HepG2 (cell line): ENCODE measurements around the gene ZNHIT1. TPM values are rescaled to one million over a fixed set of nuclear protein-coding genes. Genes with fewer than 3 reads are reported as not detected.

Experiments
- ATAC-seq: fragments of 200-7000 bp; cut with Tn5 transposase; 3 replicates; pipeline ENCODE4 v1.9.1; 2020; ENCODE audit warnings: mild to moderate bottlenecking, moderate library complexity
- BruUV-seq: library from RNA; stranded (reverse); fragments of 400-500 nt; replicated peaks from 2 replicates; lab custom pipeline; 2021; lab: Mats Ljungman, UMichigan
- CTCF ChIA-PET: fragments of 300-600 bp; formaldehyde crosslinking; extraction: SDS; loops from one replicate; lab custom pipeline; 2021; ENCODE audit warnings: low total read pairs, inconsistent platforms, low intra/inter-chr PET ratio; lab: Yijun Ruan, JAX
- POLR2A ChIA-PET: fragments of 350-600 bp; sonication (Branson Sonifier 250); formaldehyde crosslinking; loops from one replicate; lab custom pipeline; 2020; ENCODE audit warnings: antibody characterized with exemption, inconsistent platforms; lab: Yijun Ruan, JAX
- DNase-seq: peaks from one replicate; pipeline ENCODE4 v3.0.0-alpha.2; 2015; ENCODE audit warnings: low spot score
- FAIRE-seq: peaks from 3 replicates; lab custom pipeline; 2011; peaks lifted over from hg19 to GRCh38; lab: Jason Lieb, UNC
- H2AFZ ChIP-seq: one replicate; pipeline ENCODE4 v1.6.1; 2011; ENCODE audit warnings: low read length, inconsistent platforms
- H3K27ac ChIP-seq: fragments of 300-600 bp; 3 replicates; pipeline ENCODE4 v1.8.0; 2011; ENCODE audit warnings: mixed run types, mild to moderate bottlenecking, mixed read lengths, low read length, inconsistent platforms; ENCODE audit not compliant: insufficient read depth; ENCODE audit errors: extremely low read length
- H3K27me3 ChIP-seq, 2 experiments: fragments of 200-600 bp in 1 of 2; 2 replicates in 1 of 2; 3 replicates in 1 of 2; pipeline versions ENCODE4 v1.6.0 to v1.8.0; 2011; ENCODE audit warnings: low read length in 2 of 2, mild to moderate bottlenecking in 2 of 2, moderate library complexity in 2 of 2, inconsistent platforms in 1 of 2; ENCODE audit not compliant: insufficient read depth in 2 of 2, control insufficient read depth in 1 of 2
- H3K36me3 ChIP-seq, 2 experiments: fragments of 200-600 bp in 1 of 2; replicated peaks in 1 of 2; 2 replicates in 1 of 2; 3 replicates in 1 of 2; pipeline versions ENCODE4 v1.5.1 to v1.8.0; 2011; ENCODE audit warnings: low read length in 2 of 2, inconsistent platforms in 1 of 2; ENCODE audit not compliant: insufficient read depth in 2 of 2, control insufficient read depth in 1 of 2
- H3K4me1 ChIP-seq: 2 replicates; pipeline ENCODE4 v1.5.1; 2012; ENCODE audit warnings: low read length, inconsistent platforms; ENCODE audit not compliant: insufficient read depth
- H3K4me2 ChIP-seq: 2 replicates; pipeline ENCODE4 v1.6.0; 2011; ENCODE audit warnings: low read depth, low read length, inconsistent platforms
- H3K4me3 ChIP-seq, 3 experiments: fragments of 200-600 bp in 1 of 3; sonication (generic), shearing (Covaris generic) in 1 of 3; replicated peaks in 1 of 3; 2 replicates each; pipeline ENCODE4 v1.5.1; 2011 to 2016; ENCODE audit warnings: low read length in 3 of 3, inconsistent platforms in 2 of 3, low read depth in 2 of 3, mild to moderate bottlenecking in 2 of 3, control low read depth in 1 of 3, mixed read lengths in 1 of 3; ENCODE audit not compliant: insufficient read depth in 1 of 3
- H3K79me2 ChIP-seq: one replicate; pipeline ENCODE4 v1.6.1; 2011; ENCODE audit warnings: low read length, inconsistent platforms; ENCODE audit not compliant: insufficient read depth
- H3K9ac ChIP-seq: 2 replicates; pipeline ENCODE4 v1.6.0; 2011; ENCODE audit warnings: mild to moderate bottlenecking, low read depth, low read length, inconsistent platforms; ENCODE audit not compliant: insufficient read depth
- H3K9me3 ChIP-seq: 2 replicates; pipeline ENCODE4 v1.5.1; 2012; ENCODE audit warnings: mild to moderate bottlenecking, low read length
- H4K20me1 ChIP-seq: 2 replicates; pipeline ENCODE4 v1.6.0; 2011; ENCODE audit warnings: inconsistent platforms, mild to moderate bottlenecking, low read length, moderate library complexity; ENCODE audit not compliant: insufficient read depth
- CBX1 ChIP-seq: IDR thresholded peaks from one replicate; pipeline ENCODE4 v1.6.1; 2016; ENCODE audit warnings: antibody characterized with exemption, low read depth
- EEA1 ChIP-seq: sonication (generic); formaldehyde crosslinking; IDR thresholded peaks from 2 replicates; pipeline ENCODE4 v1.5.1; 2020; ENCODE audit warnings: mild to moderate bottlenecking, missing genetic modification reagents, borderline replicate concordance
- NKX3-1 ChIP-seq: sonication (generic); formaldehyde crosslinking; IDR thresholded peaks from 2 replicates; pipeline ENCODE4 v1.5.0; 2020; ENCODE audit warnings: missing genetic modification reagents
- ZBTB42 ChIP-seq: sonication (generic); formaldehyde crosslinking; IDR thresholded peaks from 2 replicates; pipeline ENCODE4 v1.5.0; 2020; ENCODE audit warnings: mild to moderate bottlenecking, missing genetic modification reagents
- ZNF205 ChIP-seq: IDR thresholded peaks from 2 replicates; pipeline ENCODE4 v1.6.1; 2018; ENCODE audit warnings: missing biosample characterization, missing genetic modification reagents
- ZNF652 ChIP-seq: IDR thresholded peaks from 2 replicates; pipeline ENCODE4 v1.6.1; 2016; ENCODE audit warnings: low read depth, borderline replicate concordance
- ZNF781 ChIP-seq: sonication (generic); formaldehyde crosslinking; IDR thresholded peaks from 2 replicates; pipeline ENCODE4 v1.5.1; 2020; ENCODE audit warnings: borderline replicate concordance, mild to moderate bottlenecking, missing genetic modification reagents; ENCODE audit errors: not compliant biosample characterization
- WGBS: methylation state at CpG from one replicate; pipeline ENCODE4 v1.1.6; 2017; ENCODE audit warnings: low lambda C conversion rate; 5-methylcytosine and 5-hydroxymethylcytosine counted together
- in situ Hi-C: cut with HindIII; loops from 2 replicates; pipeline ENCODE4 v1.10.0; 2017; ENCODE audit warnings: low pct_unique_long_range_greater_than_20kb; ENCODE audit not compliant: extremely low pct_ligation_motif_present
- intact Hi-C: fragments of 100-400 bp; cut with micrococcal nuclease; formaldehyde crosslinking; loops from one replicate; pipeline ENCODE4 v1.10.0; 2022; ENCODE audit not compliant: unreplicated experiment
- polyA plus RNA-seq, 8 experiments: library from polyadenylated mRNA; depleted of rRNA in 3 of 8; stranded (reverse) in 7 of 8; unstranded in 1 of 8; fragments of >200 nt; fragmentation: Illumina TruSeq in 4 of 8; extraction: Trizol in 4 of 8; gene quantifications; 2 replicates each; pipeline versions ENCODE4 v1.2.1 to v1.2.3, GENCODE V29; 2011 to 2016; ENCODE audit warnings: low read depth in 4 of 8, missing spikeins in 1 of 8, mixed read lengths in 1 of 8; ENCODE audit not compliant: insufficient read depth in 1 of 8
- total RNA-seq, 5 experiments: library from RNA; depleted of rRNA; stranded (reverse); fragments of >200 nt; fragmentation: Illumina TruSeq; extraction: Trizol; gene quantifications; 2 replicates each; pipeline ENCODE4 v1.2.3, GENCODE V29; 2016; ENCODE audit warnings: low read depth in 1 of 5
- TF ChIP-seq, protein P1 (sequence below): IDR thresholded peaks from 2 replicates; pipeline ENCODE4 v1.6.1; 2016; ENCODE audit warnings: low read depth, missing genetic modification reagents, missing compliant biosample characterization
- TF ChIP-seq, protein P2 (sequence below), 2 experiments: sonication (generic) in 1 of 2; formaldehyde crosslinking in 1 of 2; IDR thresholded peaks; 2 replicates each; pipeline versions ENCODE4 v1.4.0 to v1.6.1; 2018 to 2020; ENCODE audit warnings: missing genetic modification reagents in 2 of 2, borderline replicate concordance in 1 of 2, low read depth in 1 of 2, mild to moderate bottlenecking in 1 of 2, missing biosample characterization in 1 of 2

The ZNHIT1 gene
- total and polyA plus RNA-seq, 2 of the 13 experiments (the other 11 are each of a cell fraction or from before 2014, with no cell fraction given), result 32.5 to 64.5 TPM

DNA sequence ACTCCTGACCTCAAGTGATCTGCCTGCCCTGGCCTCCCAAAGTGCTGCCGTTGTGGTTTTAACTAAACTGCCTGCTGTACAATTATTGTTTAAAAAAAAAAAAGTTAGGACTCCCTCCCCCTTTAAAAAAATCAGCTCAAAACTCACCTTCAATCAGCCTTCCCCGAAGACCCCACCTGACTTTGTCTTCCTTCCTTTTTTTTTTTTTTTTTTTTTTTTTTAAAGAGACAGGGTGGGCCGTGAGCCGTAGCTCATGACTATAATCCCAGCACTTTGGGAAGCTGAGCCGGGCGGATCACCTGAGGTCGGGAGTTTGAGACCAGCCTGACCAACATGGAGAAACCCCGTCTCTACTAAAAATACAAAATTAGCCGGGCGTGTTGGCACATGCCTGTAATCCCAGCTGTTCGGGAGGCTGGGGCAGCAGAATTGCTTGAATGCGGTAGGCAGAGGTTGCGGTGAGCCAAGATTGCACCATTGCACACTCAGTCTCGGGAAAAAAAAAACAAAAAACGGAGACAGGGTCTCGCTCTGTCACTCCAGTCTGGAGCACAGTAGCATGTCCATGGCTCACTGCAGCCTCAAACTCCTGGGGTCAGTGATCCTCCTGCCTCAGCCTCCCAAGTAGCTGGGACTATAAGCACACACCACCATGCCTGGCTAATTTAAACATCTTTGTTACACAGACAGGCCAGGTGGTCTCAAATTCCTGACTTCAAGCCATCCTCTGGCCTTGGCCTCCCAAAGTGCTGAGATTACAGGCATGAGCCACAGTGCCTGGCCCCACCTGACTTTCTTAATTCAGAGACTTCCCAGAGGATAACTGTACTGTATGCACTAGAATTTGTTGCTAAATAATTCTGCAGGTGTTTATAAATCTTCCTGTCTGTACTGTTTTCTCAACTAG, 23.7 kb downstream of the ZNHIT1 start (continued):
- TF ChIP-seq, protein P1, sequence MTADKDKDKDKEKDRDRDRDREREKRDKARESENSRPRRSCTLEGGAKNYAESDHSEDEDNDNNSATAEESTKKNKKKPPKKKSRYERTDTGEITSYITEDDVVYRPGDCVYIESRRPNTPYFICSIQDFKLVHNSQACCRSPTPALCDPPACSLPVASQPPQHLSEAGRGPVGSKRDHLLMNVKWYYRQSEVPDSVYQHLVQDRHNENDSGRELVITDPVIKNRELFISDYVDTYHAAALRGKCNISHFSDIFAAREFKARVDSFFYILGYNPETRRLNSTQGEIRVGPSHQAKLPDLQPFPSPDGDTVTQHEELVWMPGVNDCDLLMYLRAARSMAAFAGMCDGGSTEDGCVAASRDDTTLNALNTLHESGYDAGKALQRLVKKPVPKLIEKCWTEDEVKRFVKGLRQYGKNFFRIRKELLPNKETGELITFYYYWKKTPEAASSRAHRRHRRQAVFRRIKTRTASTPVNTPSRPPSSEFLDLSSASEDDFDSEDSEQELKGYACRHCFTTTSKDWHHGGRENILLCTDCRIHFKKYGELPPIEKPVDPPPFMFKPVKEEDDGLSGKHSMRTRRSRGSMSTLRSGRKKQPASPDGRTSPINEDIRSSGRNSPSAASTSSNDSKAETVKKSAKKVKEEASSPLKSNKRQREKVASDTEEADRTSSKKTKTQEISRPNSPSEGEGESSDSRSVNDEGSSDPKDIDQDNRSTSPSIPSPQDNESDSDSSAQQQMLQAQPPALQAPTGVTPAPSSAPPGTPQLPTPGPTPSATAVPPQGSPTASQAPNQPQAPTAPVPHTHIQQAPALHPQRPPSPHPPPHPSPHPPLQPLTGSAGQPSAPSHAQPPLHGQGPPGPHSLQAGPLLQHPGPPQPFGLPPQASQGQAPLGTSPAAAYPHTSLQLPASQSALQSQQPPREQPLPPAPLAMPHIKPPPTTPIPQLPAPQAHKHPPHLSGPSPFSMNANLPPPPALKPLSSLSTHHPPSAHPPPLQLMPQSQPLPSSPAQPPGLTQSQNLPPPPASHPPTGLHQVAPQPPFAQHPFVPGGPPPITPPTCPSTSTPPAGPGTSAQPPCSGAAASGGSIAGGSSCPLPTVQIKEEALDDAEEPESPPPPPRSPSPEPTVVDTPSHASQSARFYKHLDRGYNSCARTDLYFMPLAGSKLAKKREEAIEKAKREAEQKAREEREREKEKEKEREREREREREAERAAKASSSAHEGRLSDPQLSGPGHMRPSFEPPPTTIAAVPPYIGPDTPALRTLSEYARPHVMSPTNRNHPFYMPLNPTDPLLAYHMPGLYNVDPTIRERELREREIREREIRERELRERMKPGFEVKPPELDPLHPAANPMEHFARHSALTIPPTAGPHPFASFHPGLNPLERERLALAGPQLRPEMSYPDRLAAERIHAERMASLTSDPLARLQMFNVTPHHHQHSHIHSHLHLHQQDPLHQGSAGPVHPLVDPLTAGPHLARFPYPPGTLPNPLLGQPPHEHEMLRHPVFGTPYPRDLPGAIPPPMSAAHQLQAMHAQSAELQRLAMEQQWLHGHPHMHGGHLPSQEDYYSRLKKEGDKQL (CRISPR knock-in tag), result no peak
- no peak for TF ChIP-seq ZBTB42

DNA sequence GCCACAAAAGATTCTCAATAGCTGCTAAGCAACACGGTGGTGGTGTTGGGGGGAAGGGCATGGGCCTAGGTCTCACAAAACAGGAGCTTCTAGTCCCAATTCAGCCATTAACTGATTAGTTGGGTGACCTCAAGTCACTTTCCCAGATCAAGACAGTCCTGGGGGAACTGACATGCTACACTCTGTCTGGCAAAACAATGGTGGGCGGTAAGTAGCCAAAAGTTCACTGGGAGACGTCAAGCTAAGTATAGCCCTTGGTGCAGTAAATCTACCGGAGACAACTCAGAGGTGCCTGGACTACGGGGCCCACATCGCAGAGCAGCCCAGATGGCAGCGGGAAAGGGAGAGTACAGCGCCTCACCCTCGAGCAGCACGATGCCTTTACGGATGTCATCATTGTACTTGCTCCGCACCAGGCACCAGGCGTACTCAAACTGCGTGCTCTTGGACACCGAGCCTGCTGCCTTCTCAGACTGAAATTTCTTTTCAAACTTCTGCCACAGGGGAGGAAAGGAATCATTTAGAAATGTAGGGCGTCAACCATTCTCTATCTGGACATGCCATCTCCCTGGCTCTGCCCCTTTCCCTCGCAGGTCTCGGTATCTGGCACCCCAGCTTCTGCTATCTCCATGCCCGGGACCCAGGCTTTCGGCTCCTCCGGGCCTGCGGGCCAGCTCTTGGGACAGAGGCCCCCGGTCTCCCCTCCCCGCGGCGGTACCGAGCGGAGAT, 25.8 kb downstream of the ZNHIT1 start:
- H2AFZ ChIP-seq, result no peak overlapping the region
- no TSS peak for BruUV-seq
- no peaks in the 10 kb centered on the region for H3K27me3 ChIP-seq
- H3K4me2 ChIP-seq, result peak overlapping the region; percentile 90
- peak overlapping the region; percentile 83 for H3K9ac ChIP-seq
- H3K4me1 ChIP-seq, result peaks cover 32% of the 10 kb centered on the region
- H3K79me2 ChIP-seq, result peaks cover 21% of the 10 kb centered on the region
- peak; percentile 5 for ATAC-seq
- no peaks in the 10 kb centered on the region for H3K9me3 ChIP-seq
- ChIA-PET CTCF (interaction anchor here (0.8 to 2.3 kb wide), 4 partner anchors 9 to 100 kb away, joined by 3 to 11 read pairs (median 4); partner anchors contain the start of gene PLOD3), POLR2A (interaction anchor here (0.7 to 3.7 kb wide), 14 partner anchors 8 to 369 kb away, joined by 3 to 71 read pairs (median 4); partner anchors contain the start of genes MOGAT3, PLOD3, SRRT and UFSP1)
- intact Hi-C loops, result loop anchor here (1.0 to 2.0 kb wide), 2 partner anchors 26 to 101 kb away; partner anchors contain the start of gene ZNHIT1
- DNase-seq, result no peak
- H4K20me1 ChIP-seq, result no peaks in the 10 kb centered on the region
- H3K27ac ChIP-seq, result peak overlapping the region; percentile 76
- in situ Hi-C loops, result no loop called here
- WGBS, result 22% methylated on average over 18 of the region's 28 CpGs
- peak overlapping the region; percentile 79 to 90 (median 82); a peak in 5 of 6 replicates for H3K4me3 ChIP-seq
- FAIRE-seq, result no peak
- H3K36me3 ChIP-seq, result peaks cover 8 to 19% of the 10 kb centered on the region in 2 experiments; a peak in 4 of 5 replicates
- TF ChIP-seq ZNF781 (no peak), ZNF205 (CRISPR knock-in tag) (0 out of 2 replicates have a peak, but pooled peaks have one; percentile 25), NKX3-1 (CRISPR knock-in tag) (no peak), CBX1 (no peak), ZNF652 (CRISPR knock-in tag) (0 out of 2 replicates have a peak, but pooled peaks have one; percentile 15), EEA1 (CRISPR knock-in tag) (no peak)
- TF ChIP-seq, protein P2, sequence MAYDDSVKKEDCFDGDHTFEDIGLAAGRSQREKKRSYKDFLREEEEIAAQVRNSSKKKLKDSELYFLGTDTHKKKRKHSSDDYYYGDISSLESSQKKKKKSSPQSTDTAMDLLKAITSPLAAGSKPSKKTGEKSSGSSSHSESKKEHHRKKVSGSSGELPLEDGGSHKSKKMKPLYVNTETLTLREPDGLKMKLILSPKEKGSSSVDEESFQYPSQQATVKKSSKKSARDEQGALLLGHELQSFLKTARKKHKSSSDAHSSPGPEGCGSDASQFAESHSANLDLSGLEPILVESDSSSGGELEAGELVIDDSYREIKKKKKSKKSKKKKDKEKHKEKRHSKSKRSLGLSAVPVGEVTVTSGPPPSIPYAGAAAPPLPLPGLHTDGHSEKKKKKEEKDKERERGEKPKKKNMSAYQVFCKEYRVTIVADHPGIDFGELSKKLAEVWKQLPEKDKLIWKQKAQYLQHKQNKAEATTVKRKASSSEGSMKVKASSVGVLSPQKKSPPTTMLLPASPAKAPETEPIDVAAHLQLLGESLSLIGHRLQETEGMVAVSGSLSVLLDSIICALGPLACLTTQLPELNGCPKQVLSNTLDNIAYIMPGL (CRISPR knock-in tag; IDR thresholded peaks at IDR 0.05; ENCODE audit: borderline replicate concordance in 1 of 2, low read depth in 1 of 2), result 0 out of 4 replicates have a peak, but pooled peaks of 1 of the 2 experiments have one; percentile 77
